DND-41 (cell line): ENCODE data around the gene VWA2.

ENCODE experiments used
- ATAC-seq: fragments of 200-7000 bp; cut with Tn5 transposase; 3 replicates; pipeline ENCODE4 v1.9.1; 2021; ENCODE audit warnings: low read depth; ENCODE audit not compliant: insufficient read depth
- DNase-seq: peaks from one replicate; pipeline ENCODE4 v3.0.0-alpha.2; 2020
- H2AFZ ChIP-seq: 2 replicates; pipeline ENCODE4 v1.6.0; 2012; ENCODE audit warnings: low read depth, low read length
- H3K27ac ChIP-seq: 2 replicates; pipeline ENCODE4 v1.5.1; 2012; ENCODE audit warnings: low read length, inconsistent platforms
- H3K27me3 ChIP-seq: fragments of 200-600 bp; sonication (generic); 2 replicates; pipeline ENCODE4 v1.6.0; 2012; ENCODE audit warnings: low read length, mild to moderate bottlenecking, inconsistent platforms; ENCODE audit not compliant: insufficient read depth, poor library complexity
- H3K36me3 ChIP-seq: 2 replicates; pipeline ENCODE4 v1.5.1; 2012; ENCODE audit warnings: low read length, inconsistent platforms; ENCODE audit not compliant: insufficient read depth
- H3K4me1 ChIP-seq: 2 replicates; pipeline ENCODE4 v1.5.1; 2012; ENCODE audit warnings: mild to moderate bottlenecking, low read length; ENCODE audit not compliant: insufficient read depth
- H3K4me2 ChIP-seq: 2 replicates; pipeline ENCODE4 v1.6.0; 2012; ENCODE audit warnings: mild to moderate bottlenecking, moderate library complexity, low read length, inconsistent platforms; ENCODE audit not compliant: insufficient read depth
- H3K4me3 ChIP-seq, 2 experiments: fragments of 200-600 bp in 1 of 2; shearing (Covaris generic) in 1 of 2; 2 replicates each; pipeline ENCODE4 v1.5.1; 2012 to 2016; ENCODE audit warnings: inconsistent platforms in 2 of 2, low read length in 2 of 2, mild to moderate bottlenecking in 2 of 2, low read depth in 1 of 2, moderate library complexity in 1 of 2
- H3K79me2 ChIP-seq: 2 replicates; pipeline ENCODE4 v1.6.0; 2012; ENCODE audit warnings: low read length, inconsistent platforms; ENCODE audit not compliant: insufficient read depth
- H3K9ac ChIP-seq: 2 replicates; pipeline ENCODE4 v1.6.0; 2012; ENCODE audit warnings: low read depth, mild to moderate bottlenecking, inconsistent platforms, low read length, moderate library complexity
- H3K9me3 ChIP-seq: 2 replicates; pipeline ENCODE4 v1.5.1; 2012; ENCODE audit warnings: low read length, moderate library complexity, mild to moderate bottlenecking, inconsistent platforms; ENCODE audit not compliant: insufficient read depth, severe bottlenecking
- H4K20me1 ChIP-seq: 2 replicates; pipeline ENCODE4 v1.6.0; 2012; ENCODE audit warnings: low read length; ENCODE audit not compliant: insufficient read depth
- CTCF ChIP-seq: IDR thresholded peaks from 2 replicates; pipeline ENCODE4 v1.5.1; 2012; ENCODE audit warnings: borderline replicate concordance, low read length, moderate library complexity, mild to moderate bottlenecking; ENCODE audit not compliant: poor library complexity, severe bottlenecking; ENCODE audit errors: extremely low read depth
- EZH2 ChIP-seq: IDR thresholded peaks from 3 replicates; pipeline ENCODE4 v1.6.1; 2012; ENCODE audit warnings: borderline replicate concordance, low read depth, mild to moderate bottlenecking, moderate library complexity, low read length, inconsistent platforms; ENCODE audit not compliant: severe bottlenecking

The VWA2 gene

GRCh38 chr10:114239994-114240345, 916 bp downstream of the VWA2 start:
- H3K4me2 ChIP-seq: no peak overlapping the region
- H3K9ac ChIP-seq: no peak overlapping the region
- H3K27me3 ChIP-seq: peaks cover 25% of the 10 kb centered on the region
- H3K4me3 ChIP-seq: no peak overlapping the region
- H3K79me2 ChIP-seq: no peaks in the 10 kb centered on the region
- no peak overlapping the region for H3K27ac ChIP-seq
- H3K36me3 ChIP-seq: no peaks in the 10 kb centered on the region
- DNase-seq (no peak), ATAC-seq (no peak)
- H3K4me1 ChIP-seq: no peaks in the 10 kb centered on the region
- TF ChIP-seq CTCF (no peak), EZH2 (no peak)
- no peaks in the 10 kb centered on the region for H3K9me3 ChIP-seq
- no peaks in the 10 kb centered on the region; the same call in 1 of the 2 replicates for H4K20me1 ChIP-seq
- no peak overlapping the region for H2AFZ ChIP-seq

- ATAC-seq (no peak), DNase-seq (no peak)
- Histone ChIP-seq H2AFZ (no peak overlapping the region), H3K9ac (no peak overlapping the region), H3K4me1 (no peaks in the 10 kb centered on the region), H3K4me2 (no peak overlapping the region), H3K27me3 (peaks cover 25% of the 10 kb centered on the region), H3K36me3 (no peaks in the 10 kb centered on the region), H3K27ac (no peak overlapping the region), H3K9me3 (no peaks in the 10 kb centered on the region), H3K4me3 (no peak overlapping the region), H3K79me2 (no peaks in the 10 kb centered on the region), H4K20me1 (no peaks in the 10 kb centered on the region; the same call in 1 of the 2 replicates)
- TF ChIP-seq EZH2: no peak
- TF ChIP-seq CTCF: no peak
Measured at GRCh38 chr10:114242235-114242634, 3.2 kb downstream of the VWA2 start.

GRCh38 chr10:114243661-114244060, 4.6 kb downstream of the VWA2 start:
- no peaks in the 10 kb centered on the region for H3K36me3 ChIP-seq
- DNase-seq (no peak), ATAC-seq (no peak)
- TF ChIP-seq CTCF (no peak), EZH2 (no peak)
- no peaks in the 10 kb centered on the region for H3K9me3 ChIP-seq
- no peak overlapping the region for H3K9ac ChIP-seq
- H3K4me1 ChIP-seq: no peaks in the 10 kb centered on the region
- no peak overlapping the region for H3K27ac ChIP-seq
- peaks cover 23% of the 10 kb centered on the region for H3K27me3 ChIP-seq
- no peak overlapping the region for H3K4me2 ChIP-seq
- H2AFZ ChIP-seq: no peak overlapping the region
- H4K20me1 ChIP-seq: no peaks in the 10 kb centered on the region; the same call in 1 of the 2 replicates
- no peaks in the 10 kb centered on the region for H3K79me2 ChIP-seq
- H3K4me3 ChIP-seq: no peak overlapping the region

- Histone ChIP-seq H3K27ac (no peak overlapping the region), H3K79me2 (no peaks in the 10 kb centered on the region), H4K20me1 (no peaks in the 10 kb centered on the region; the same call in 1 of the 2 replicates), H3K4me1 (no peaks in the 10 kb centered on the region), H3K36me3 (no peaks in the 10 kb centered on the region), H3K9ac (no peak overlapping the region), H3K4me2 (no peak overlapping the region), H3K9me3 (no peaks in the 10 kb centered on the region), H2AFZ (no peak overlapping the region), H3K27me3 (peaks cover 23% of the 10 kb centered on the region), H3K4me3 (no peak overlapping the region)
- TF ChIP-seq EZH2: no peak
- TF ChIP-seq CTCF: no peak
- no peak for ATAC-seq
- DNase-seq: no peak
Measured at GRCh38 chr10:114244126-114244525, 5.1 kb downstream of the VWA2 start.
